Pancreas (tissue), 10 donors: ENCODE data around the gene RGS12. TPM values are rescaled to one million over a fixed set of nuclear protein-coding genes. Genes with fewer than 3 reads are reported as not detected.

Experiments used
- ATAC-seq, 4 donors: fragments of 200-7000 bp; cut with Tn5 transposase; one replicate each; pipeline versions ENCODE4 v1.8.0 to v1.9.1; 2020; ENCODE audit warnings: mild to moderate bottlenecking in 4 of 4, moderate library complexity in 4 of 4
- DNase-seq, 6 donors: peaks; one replicate each; pipeline ENCODE4 v3.0.0-alpha.2; 2020
- FAIRE-seq: peaks from 2 replicates; lab custom pipeline; 2012; peaks lifted over from hg19 to GRCh38; lab: Jason Lieb, UNC
- H3K27ac ChIP-seq, 4 donors: fragments of 200-600 bp; sonication (generic); 1 replicate in 3 of 4; 2 replicates in 1 of 4; pipeline versions ENCODE4 v1.5.0 to v1.8.0; 2020
- H3K27me3 ChIP-seq, 4 donors: fragments of 200-600 bp; one replicate each; pipeline ENCODE4 v1.8.0; 2021
- H3K36me3 ChIP-seq, 3 donors: fragments of 200-600 bp; sonication (generic) in 1 of 3; one replicate each; pipeline versions ENCODE4 v1.5.0 to v1.8.0; 2020 to 2021
- H3K4me1 ChIP-seq, 3 donors: fragments of 200-600 bp; one replicate each; pipeline ENCODE4 v1.8.0; 2021
- H3K4me3 ChIP-seq, 4 donors: fragments of 200-600 bp; sonication (generic) in 2 of 4; one replicate each; pipeline versions ENCODE4 v1.5.0 to v1.8.0; 2020 to 2021
- H3K9me3 ChIP-seq, 4 donors: fragments of 200-600 bp; one replicate each; pipeline ENCODE4 v1.8.0; 2021
- WGBS, 2 donors: extraction: QIAGEN DNeasy Blood & Tissue Kit; methylation state at CpG; one replicate each; pipeline ENCODE4 v1.1.7; 2013; 5-methylcytosine and 5-hydroxymethylcytosine counted together
- intact Hi-C, 3 donors: fragments of 100-400 bp; cut with DNase I; formaldehyde crosslinking; loops; one replicate each; pipeline versions ENCODE4 v1.11.1 to v1.14.2; 2022
- polyA plus RNA-seq, 2 donors: library from polyadenylated mRNA; stranded (reverse); fragments of 200-250 nt; gene quantifications; one replicate each; pipeline ENCODE4 v1.2.3, GENCODE V29; 2013
- total RNA-seq, 6 donors: library from RNA; stranded (reverse); fragmentation: NEBNext Ultra II Directional in 4 of 6; extraction: Animal tissue kit (Norgen Biotek cat#: 25700) in 4 of 6; gene quantifications; one replicate each; pipeline versions ENCODE4 v1.2.1 to v1.2.4, GENCODE V29; 2021 to 2023
- TF ChIP-seq, protein P1 (sequence below), 4 donors: fragments of 200-600 bp; sonication (generic) in 3 of 4; IDR thresholded peaks; one replicate each; pipeline versions ENCODE4 v1.5.0 to v1.8.0; 2021; ENCODE audit warnings: antibody characterized with exemption in 4 of 4
- donor health status: healthy with polysubstance abuse.
- donor health status: DM: no; HTN: no; CAD: no; lungs with moderate emphysema.
- donor health status: DM: no; HTN: no; CAD: no.
- donor health status: control.
- donor health status: control.
- donor health status: Bipolar disorder and iron deficiency.
- donor health status: DM: yes; HTN: yes; CAD: no.
- donor health status: DM: no; HTN: no; CAD: no.
- donor health status: DM: no; HTN: no; CAD: no.
- donor health status: DM: yes; HTN: yes; CAD: no.

Gene RGS12
- total and polyA plus RNA-seq, 8 donors: 4.6 to 21.6 (median 10.4) TPM

DNA sequence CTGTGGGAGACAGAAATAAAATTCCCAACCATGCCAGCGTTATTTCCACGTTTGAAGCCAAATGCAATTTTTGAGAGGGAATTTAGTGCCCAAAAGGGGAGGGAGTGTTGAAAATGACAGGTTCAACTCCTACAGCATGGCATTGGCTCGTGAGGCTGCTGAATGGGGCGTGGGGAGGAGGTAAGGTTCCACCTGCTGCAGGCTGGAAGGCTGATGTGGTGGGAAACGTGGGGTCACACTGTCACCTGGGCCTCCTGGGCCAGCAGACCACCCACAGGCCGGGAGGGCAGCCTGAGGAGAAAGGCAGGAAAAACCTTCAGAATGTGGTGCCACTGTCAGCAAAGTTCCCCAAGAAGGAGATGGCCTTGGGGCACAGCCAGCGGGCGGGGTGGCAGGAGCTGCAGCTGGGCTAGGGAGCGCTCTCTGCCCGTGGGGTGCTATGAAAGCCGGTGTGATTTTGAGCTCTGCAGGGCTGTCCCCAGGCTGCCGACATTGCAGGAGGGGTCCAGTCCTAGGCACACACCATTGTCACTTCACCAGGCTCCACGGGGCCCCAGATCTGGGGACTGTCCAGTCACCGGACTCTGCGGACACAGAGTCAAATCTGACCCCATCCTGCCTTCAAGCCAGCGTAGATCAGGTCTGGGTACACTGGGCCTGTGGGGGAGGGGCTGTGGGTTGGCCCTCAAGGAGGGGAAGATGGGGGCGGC, 24.3 kb upstream of the RGS12 start:
- no peak overlapping the region for H3K4me3 ChIP-seq
- peak; percentile 19 to 63 (median 46) for ATAC-seq
- 81 to 92% methylated on average over 17 of the region's 17 CpGs for WGBS, 2 donors
- H3K36me3 ChIP-seq: no peaks in the 10 kb centered on the region
- peak in 2 of 6 donors; percentile 58 to 60 for DNase-seq
- FAIRE-seq: no peak
- H3K27me3 ChIP-seq: no peaks in the 10 kb centered on the region
- no peaks in the 10 kb centered on the region for H3K9me3 ChIP-seq
- TF ChIP-seq, protein P1, sequence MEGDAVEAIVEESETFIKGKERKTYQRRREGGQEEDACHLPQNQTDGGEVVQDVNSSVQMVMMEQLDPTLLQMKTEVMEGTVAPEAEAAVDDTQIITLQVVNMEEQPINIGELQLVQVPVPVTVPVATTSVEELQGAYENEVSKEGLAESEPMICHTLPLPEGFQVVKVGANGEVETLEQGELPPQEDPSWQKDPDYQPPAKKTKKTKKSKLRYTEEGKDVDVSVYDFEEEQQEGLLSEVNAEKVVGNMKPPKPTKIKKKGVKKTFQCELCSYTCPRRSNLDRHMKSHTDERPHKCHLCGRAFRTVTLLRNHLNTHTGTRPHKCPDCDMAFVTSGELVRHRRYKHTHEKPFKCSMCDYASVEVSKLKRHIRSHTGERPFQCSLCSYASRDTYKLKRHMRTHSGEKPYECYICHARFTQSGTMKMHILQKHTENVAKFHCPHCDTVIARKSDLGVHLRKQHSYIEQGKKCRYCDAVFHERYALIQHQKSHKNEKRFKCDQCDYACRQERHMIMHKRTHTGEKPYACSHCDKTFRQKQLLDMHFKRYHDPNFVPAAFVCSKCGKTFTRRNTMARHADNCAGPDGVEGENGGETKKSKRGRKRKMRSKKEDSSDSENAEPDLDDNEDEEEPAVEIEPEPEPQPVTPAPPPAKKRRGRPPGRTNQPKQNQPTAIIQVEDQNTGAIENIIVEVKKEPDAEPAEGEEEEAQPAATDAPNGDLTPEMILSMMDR (IDR thresholded peaks at IDR 0.05): no peak
- H3K27ac ChIP-seq: no peak overlapping the region
- H3K4me1 ChIP-seq: peaks cover 0 to 12% (median 0%) of the 10 kb centered on the region in 3 donors
- intact Hi-C loops: no loop called here

DNA sequence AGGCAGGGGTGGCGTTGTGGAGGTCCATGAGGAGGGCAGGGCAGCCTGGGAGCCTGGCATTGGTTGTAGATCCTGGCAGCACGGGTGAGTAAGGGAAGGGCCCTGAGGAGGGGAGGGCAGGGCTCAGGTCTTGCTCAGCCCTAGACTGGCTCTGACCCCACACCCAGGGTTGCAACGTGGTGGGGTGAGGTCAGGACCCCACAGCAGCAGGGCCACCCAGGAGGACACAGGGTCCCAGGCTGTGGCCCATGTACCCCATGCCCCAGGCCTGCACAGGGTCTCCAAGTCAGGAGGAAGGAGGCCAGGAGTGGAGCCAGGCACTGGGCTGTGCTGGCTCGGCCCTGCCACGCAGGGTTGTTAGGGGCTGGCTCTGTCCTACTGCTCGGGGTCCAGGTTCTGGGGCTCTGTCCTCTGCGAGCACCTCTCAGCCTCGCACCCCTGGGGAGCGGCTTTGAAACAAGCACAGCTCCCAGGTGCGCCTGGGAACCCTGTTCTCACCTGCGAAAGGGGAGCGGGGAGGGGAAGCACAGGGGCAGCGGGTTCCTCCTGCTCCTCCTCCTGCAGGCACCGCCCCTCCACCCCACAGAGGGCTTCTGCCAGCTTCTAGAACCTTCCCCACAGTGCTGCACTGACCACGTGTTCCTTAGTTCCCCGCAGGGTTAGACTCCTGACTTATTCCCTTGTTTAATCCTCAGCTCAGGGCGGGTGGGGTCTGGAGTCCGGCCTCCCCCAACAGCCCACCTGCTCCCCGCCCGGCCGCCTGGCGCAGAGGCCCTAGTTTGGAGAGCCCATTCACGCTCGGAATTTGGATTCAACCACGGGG, 23.5 kb upstream of the RGS12 start:
- Histone ChIP-seq H3K9me3 (no peaks in the 10 kb centered on the region), H3K36me3 (no peaks in the 10 kb centered on the region), H3K27ac (no peak overlapping the region), H3K27me3 (no peaks in the 10 kb centered on the region), H3K4me1 (peaks cover 0 to 12% (median 0%) of the 10 kb centered on the region in 3 donors), H3K4me3 (no peak overlapping the region)
- 89 to 92% methylated on average over 24 to 25 of the region's 25 CpGs for WGBS, 2 donors
- no peak for FAIRE-seq
- TF ChIP-seq, protein P1 (IDR thresholded peaks at IDR 0.05): no peak
- intact Hi-C loops: no loop called here
- peak in 2 of 6 donors; percentile 9 to 67 for DNase-seq
- ATAC-seq: peak; percentile 15 to 33 (median 29)

DNA sequence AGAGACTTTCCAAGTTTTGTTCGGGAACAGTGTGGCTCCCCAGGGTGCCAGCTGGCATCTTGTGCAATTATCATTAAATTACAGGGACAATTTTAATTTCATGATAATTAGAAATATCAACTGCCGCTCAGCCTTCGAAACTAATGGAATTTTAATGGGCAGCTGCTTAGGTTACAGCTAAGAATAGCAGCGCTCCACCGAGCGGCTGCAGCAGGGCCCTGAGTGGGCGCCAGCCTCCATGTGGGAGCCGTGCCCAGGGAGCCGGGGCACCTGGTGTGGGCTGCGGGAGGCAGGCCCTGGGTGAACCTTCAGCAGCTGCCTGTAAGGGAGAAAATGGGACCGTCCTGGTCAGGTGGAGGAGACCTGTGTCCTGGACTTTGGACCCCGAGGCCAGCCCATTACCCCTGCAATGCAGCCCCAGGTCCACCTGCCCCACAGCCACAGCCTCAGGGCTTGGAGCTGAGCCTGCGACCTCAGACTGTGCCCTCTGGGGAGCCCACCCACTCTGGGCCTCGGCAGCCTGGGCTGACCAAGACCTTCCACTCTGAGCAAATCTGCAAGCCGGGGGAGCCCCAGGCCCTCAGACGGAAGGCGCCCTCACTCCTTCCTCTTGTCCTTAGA, 22.7 kb upstream of the RGS12 start:
- no peak for FAIRE-seq
- peak; percentile 85 to 96 (median 90) for ATAC-seq
- no peaks in the 10 kb centered on the region for H3K36me3 ChIP-seq
- H3K27me3 ChIP-seq: no peaks in the 10 kb centered on the region
- H3K27ac ChIP-seq: no peak overlapping the region
- H3K9me3 ChIP-seq: no peaks in the 10 kb centered on the region
- peak in 5 of 6 donors; percentile 43 to 79 (median 72) for DNase-seq
- intact Hi-C loops: no loop called here
- peaks cover 0 to 12% (median 0%) of the 10 kb centered on the region in 3 donors for H3K4me1 ChIP-seq
- H3K4me3 ChIP-seq: no peak overlapping the region
- TF ChIP-seq, protein P1 (IDR thresholded peaks at IDR 0.05): no peak
- 49 to 50% methylated on average over 17 of the region's 17 CpGs for WGBS, 2 donors

DNA sequence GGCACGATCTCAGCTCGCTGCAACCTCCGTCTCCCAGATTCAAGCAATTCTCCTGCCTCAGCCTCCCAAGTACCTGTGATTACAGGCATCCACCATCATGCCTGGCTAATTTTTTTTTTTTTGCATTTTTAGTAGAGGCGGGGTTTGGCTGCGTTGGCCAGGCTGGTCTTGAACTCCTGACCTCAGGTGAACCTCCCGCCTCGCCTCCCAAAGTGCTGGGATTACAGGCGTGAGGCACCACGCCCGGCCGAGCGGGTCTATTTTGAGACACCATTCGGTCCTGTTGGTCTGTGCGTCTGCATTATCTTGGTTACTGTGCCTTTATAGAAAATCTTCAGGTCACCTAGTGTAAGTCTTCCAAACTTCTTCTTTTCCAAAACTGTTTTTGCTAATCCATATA, 21.7 kb upstream of the RGS12 start:
- Histone ChIP-seq H3K36me3 (no peaks in the 10 kb centered on the region), H3K27me3 (no peaks in the 10 kb centered on the region), H3K4me3 (no peak overlapping the region), H3K9me3 (no peaks in the 10 kb centered on the region), H3K27ac (no peak overlapping the region), H3K4me1 (peaks cover 0 to 12% (median 0%) of the 10 kb centered on the region in 3 donors)
- intact Hi-C loops: no loop called here
- WGBS, 2 donors: 87 to 95% methylated on average over 14 of the region's 14 CpGs
- FAIRE-seq (no peak), ATAC-seq (no peak), DNase-seq (no peak)
- TF ChIP-seq, protein P1 (IDR thresholded peaks at IDR 0.05): no peak
